ENCODE results near the gene ITGB3.

The ITGB3 gene

GRCh38 chr17:47299239-47299910 lies 45.7 kb downstream of the ITGB3 start:
- DNase-seq (ENCODE audit: low spot score): no peak

DNA sequence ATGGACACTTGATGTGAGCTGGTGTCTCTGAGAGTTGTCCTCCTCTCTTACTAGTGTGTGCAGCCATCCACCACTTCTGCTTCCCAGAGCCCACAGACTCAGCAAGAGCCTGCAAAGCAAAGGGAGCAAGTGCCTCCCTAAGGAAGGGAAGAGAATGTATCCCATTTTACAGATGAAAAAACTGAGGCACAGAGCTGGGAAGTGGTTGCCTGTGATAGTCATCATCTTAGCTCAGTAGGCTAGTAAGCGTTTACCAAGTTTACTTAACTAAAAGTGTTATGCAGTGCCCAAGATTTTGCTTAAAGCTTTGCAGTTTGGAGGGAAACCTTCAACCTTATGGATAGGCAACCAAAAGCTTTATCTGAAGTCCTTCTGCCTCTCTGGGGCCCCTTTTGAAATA lies 47.1 kb downstream of the ITGB3 start:
- DNase-seq (ENCODE audit: low spot score): no peak

DNA sequence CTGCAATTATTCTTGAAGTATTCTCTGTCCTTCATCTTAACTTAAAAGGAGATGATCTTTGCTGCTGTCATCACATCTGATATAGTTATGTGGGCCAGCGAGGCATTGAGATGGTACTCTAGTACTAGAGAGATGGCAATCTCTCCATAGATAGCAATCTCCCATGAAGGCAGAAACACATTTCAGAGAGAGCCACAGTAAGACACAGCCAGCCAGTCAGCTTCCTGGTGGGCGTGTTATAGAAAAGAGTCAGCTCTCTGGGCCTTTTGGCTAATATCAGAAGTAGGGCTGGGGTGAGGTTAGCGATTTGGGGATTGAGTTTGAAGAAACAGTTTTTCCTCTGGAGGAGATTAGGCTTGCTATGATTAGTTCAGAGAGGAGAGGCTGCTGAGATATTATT lies 47.5 kb downstream of the ITGB3 start:
- DNase-seq (ENCODE audit: low spot score): no peak

DNA sequence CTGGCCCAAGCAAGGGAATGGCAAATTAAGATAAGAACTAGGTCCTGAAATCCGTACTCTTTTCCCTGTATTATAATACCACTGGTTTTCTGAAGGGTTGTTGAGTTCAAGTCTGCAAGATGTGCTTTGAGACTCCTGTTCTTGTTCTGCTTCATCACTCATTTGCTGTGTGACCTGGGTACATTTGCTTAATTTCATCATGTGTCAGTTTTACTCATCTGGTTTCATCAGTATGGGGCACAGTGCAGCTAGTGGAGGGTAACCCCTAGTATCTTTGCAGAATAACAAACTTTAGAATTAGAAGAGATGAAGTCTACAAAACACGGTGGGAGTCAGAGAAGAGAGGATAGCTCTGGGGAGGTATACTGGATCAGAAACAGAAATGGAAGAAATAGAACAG lies 48.2 kb downstream of the ITGB3 start:
- DNase-seq (ENCODE audit: low spot score): no peak

- no peak for DNase-seq (ENCODE audit: low spot score)
These were observed 50.6 kb downstream of the ITGB3 start for GRCh38 chr17:47304186-47304585.

- DNase-seq (ENCODE audit: low spot score): peak; percentile 68
These were observed 51.8 kb downstream of the ITGB3 start for GRCh38 chr17:47305302-47305923.

DNA sequence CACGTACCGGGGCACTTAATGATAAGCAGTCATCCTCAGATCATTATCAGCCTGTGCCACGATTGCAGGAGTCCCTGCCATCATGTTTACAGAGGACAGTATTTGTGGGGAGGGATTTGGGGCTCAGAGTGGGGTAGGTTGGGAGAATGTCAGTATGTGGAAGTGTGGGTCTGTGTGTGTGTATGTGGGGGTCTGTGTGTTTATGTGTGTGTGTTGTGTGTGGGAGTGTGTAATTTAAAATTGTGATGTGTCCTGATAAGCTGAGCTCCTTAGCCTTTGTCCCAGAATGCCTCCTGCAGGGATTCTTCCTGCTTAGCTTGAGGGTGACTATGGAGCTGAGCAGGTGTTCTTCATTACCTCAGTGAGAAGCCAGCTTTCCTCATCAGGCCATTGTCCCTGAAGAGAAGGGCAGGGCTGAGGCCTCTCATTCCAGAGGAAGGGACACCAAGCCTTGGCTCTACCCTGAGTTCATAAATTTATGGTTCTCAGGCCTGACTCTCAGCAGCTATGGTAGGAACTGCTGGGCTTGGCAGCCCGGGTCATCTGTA lies 56.6 kb downstream of the ITGB3 start:
- no peak for DNase-seq (ENCODE audit: low spot score)

GRCh38 chr17:47311420-47311819 lies 57.8 kb downstream of the ITGB3 start:
- DNase-seq (ENCODE audit: low spot score): no peak

DNA sequence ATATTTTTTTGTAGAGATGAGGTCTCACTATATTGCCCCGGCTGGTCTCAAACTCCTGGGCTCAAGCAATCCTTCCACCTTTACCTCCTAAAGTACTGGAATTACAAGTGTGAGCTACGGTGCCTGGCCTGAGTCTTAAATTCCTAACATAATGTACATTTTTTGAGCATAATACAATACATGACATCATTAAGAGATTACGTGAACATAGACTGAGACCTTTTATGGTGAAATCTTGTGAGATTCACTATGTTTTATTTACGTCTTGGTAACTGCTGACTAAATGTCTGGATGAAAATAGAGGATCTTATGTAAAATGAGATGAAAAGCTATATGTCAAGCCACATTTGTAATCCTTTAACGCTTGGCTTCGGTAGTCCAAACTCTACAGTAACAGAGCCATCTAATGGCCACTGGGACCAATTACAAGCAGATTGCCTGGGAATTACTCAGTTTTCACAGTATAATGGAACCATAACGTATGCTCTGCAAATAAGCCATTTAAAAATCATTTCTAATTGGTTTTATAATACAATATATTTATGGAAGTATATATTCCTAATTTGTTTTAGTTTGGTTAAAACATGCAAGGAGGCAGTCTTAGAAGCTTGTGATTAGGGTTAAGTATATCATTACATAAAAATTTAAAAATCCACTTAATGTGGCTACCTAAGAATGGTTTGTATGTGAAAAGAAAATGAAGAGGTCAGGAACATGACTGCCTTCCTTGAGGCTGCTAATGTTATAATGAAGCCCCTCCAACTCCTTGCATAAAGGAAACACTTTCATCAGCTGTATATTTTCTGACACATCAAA lies 62.0 kb downstream of the ITGB3 start:
- DNase-seq (ENCODE audit: low spot score): peak; percentile 63

- peak; percentile 32 for DNase-seq (ENCODE audit: low spot score)
These were observed 62.7 kb downstream of the ITGB3 start for GRCh38 chr17:47316311-47316710.

DNA sequence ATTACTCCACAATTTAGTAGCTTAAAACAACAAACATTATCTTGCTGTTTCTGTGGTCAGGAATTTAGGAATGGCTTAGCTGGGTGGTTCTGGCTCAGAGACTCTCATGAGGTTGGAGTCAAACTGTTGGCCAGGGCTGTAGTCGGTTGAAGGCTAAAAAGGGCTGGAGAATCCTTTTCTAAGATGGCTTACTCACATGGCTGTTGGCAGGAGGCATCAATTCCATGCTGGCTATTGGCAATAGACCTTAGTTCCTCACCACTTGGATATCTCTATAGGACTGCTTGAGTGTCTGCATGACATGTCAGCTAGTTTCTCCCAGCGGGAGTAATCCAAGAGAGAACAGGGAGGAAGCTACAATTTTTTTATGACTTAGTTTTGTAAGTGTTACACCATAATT lies 63.5 kb downstream of the ITGB3 start:
- peak; percentile 21 for DNase-seq (ENCODE audit: low spot score)

DNA sequence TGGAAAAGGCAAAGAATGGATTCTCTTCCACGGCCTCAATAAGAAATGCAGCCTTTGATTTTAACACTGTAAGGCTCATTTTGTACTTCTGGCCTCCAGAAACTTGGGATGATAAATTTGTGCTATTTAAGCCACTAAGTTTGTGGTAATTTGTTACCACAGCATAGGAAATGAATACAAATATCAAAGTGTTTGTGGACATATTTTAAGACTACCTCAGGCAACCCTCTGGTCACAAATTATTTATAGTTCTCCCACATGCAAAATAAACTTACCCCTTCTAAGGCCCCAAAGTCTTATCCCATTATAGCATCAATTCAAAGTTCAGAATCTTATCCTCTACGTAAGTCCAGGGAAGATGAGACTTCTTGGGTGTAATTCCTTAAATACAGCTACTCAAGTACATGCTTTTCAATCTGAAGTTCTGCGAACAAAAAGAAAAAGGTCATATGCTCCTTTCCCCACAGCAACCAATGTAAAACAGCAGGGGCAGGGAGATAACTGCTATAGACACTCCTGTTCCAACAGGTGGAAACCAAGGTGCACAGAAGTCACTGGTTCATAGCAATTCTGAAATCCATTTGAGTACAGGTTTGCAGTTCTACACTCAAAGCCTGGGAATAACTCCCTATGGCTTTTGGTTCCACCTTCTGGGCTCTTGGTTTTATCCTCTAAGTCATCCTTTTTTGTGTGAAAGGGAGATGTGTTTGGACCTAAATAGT lies 64.7 kb downstream of the ITGB3 start:
- DNase-seq (ENCODE audit: low spot score): no peak

GRCh38 chr17:47320879-47321502 lies 67.4 kb downstream of the ITGB3 start:
- DNase-seq (ENCODE audit: low spot score): no peak

DNA sequence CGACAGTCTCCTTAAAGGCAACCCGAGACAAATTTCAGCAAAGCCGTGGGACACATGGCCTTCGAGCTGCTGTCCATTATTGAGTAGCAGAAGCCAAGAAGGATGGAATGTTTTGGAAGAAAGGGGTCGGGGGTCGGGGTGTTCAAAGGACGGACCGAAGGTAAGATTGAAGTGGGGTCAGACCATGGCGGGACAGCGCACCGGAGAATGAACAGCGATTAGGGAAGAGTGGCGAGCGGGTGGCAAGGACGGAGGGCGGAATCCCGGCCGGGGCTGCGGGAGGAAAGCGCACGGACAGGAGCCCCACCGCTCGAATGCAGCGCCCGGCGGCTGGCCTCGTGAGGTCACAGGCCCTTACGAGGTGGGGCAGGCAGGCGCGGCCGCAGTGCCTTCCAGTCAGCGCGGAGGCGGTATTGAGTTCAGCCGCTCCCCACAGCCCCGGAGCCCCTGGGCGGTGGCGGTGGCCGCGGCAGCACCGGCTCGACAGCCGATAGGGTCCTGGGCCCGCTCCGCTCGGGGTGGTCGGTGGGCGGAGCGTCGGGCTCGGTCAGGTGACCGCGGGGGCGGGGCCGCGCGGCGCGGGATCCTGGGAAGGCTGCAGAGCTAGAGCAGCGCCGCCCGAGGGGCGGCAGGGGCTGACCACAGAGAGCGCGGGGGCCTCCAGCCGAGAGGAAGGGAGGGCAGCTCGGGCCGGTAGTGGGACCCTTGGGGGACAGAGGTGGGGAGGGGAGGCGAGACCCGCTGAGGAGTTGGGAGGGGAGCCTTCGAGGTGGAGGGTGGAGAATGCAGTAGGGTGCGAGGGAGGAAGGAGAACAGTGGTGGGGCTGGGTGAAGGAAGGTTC lies 70.0 kb downstream of the ITGB3 start, which contains the start of gene EFCAB13:
Gene EFCAB13, plus strand, starts transcription at position 574 of the 842 bp plus-strand sequence. CDS start 4,399 bp downstream, outside the sequence.
- peak; percentile 93 for DNase-seq (ENCODE audit: low spot score)

DNA sequence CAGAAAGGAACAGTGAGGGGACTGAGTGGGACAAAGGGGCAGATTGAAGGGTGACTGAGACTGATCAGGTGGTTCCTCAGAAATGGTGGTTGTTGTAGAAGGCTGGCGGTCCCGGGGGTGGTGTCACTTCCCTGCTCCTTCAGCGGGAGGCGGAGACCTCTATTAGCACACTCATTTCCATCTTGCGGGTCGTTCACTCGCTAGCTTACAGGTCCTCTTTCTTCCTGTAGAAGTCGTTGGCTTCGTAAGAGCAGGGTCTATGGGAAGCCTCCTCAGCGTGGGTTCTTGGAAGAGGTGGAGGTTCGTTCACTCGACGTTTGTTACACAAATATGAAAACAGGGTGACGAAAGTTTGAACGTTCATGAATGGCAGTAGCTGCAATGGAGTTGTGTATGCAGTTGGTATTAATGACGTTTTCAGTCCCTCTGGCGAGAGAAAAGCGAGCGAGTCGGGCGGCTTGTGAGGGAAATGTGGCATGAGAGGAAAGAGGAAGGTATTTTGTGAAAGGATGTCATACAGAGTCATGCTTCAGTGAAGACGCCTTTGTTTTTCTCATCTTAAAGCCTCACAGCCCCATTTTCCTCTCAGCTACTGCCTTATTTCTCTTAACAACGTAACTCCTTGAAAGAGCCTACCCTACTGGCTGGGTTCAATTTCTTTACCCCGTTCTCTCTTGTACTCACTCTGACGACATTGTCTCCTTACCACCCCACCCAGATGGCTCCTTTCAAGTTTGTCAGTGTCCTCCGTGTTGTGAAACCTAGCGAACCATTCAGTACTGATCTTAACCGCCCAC lies 70.8 kb downstream of the ITGB3 start:
- peak; percentile 46 for DNase-seq (ENCODE audit: low spot score)

GRCh38 chr17:47325176-47325575 lies 71.5 kb downstream of the ITGB3 start:
- no peak for DNase-seq (ENCODE audit: low spot score)

- no peak for DNase-seq (ENCODE audit: low spot score)
These were observed 76.9 kb downstream of the ITGB3 start for GRCh38 chr17:47330548-47330947.

DNA sequence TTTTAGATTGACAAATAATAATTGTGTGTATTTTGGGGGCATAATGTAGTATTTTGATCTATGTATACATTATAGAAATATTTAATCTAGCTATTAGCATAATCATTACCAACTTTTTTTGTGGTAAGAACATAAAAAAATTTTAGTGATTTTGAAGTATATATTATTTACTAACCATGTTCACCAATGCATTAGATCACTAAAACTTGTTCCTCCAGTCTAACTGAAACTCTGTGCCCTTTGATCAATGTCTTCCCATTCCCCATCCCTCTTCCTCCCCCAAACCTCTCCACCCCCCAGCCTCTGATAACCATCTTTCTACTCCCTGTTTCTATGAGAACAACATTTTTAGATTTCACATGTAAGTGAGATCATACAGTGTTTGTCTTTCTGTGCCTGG lies 78.7 kb downstream of the ITGB3 start:
- no peak for DNase-seq (ENCODE audit: low spot score)

GRCh38 chr17:47335101-47335936 lies 81.7 kb downstream of the ITGB3 start:
- DNase-seq (ENCODE audit: low spot score): no peak

Measured in AG08396 (cell line).